NB4 (cell line): Measurements from ENCODE around the gene RAC3.

Experiments
- DNase-seq: peaks from one replicate; pipeline ENCODE4 v3.0.0; 2010; ENCODE audit warnings: low read depth
- H3K4me3 ChIP-seq: one replicate; pipeline ENCODE4 v1.5.1; 2011; ENCODE audit warnings: mild to moderate bottlenecking, low read depth, low read length, moderate library complexity
- CTCF ChIP-seq: IDR thresholded peaks from one replicate; pipeline ENCODE4 v1.5.1; 2012; ENCODE audit warnings: low read depth, low read length
- MAX ChIP-seq: IDR thresholded peaks from 2 replicates; pipeline ENCODE4 v1.6.1; 2011; ENCODE audit warnings: low read depth, low read length
- MYC ChIP-seq: IDR thresholded peaks from 2 replicates; pipeline ENCODE4 v1.6.1; 2011; ENCODE audit warnings: low read depth, low read length
- POLR2A ChIP-seq: IDR thresholded peaks from 2 replicates; pipeline ENCODE4 v1.6.1; 2011; ENCODE audit warnings: mild to moderate bottlenecking; ENCODE audit not compliant: insufficient read length; ENCODE audit errors: extremely low read depth

The RAC3 gene

GRCh38 chr17:82012640-82013295 is 18.7 kb upstream of the RAC3 start:
- no peak for DNase-seq
- H3K4me3 ChIP-seq = no peak overlapping the region
- no peak for TF ChIP-seq CTCF
- no peak for TF ChIP-seq MYC
- no peak for TF ChIP-seq POLR2A
- no peak for TF ChIP-seq MAX

- TF ChIP-seq CTCF (no peak), MAX (no peak), POLR2A (no peak), MYC (no peak)
- DNase-seq = no peak
- no peak overlapping the region for H3K4me3 ChIP-seq
Observed at GRCh38 chr17:82013341-82013740, 18.1 kb upstream of the RAC3 start.

GRCh38 chr17:82013772-82014321 is 17.6 kb upstream of the RAC3 start:
- TF ChIP-seq POLR2A (no peak), MAX (no peak), MYC (no peak), CTCF (no peak)
- DNase-seq = no peak
- no peak overlapping the region for H3K4me3 ChIP-seq

- TF ChIP-seq MAX = no peak
- no peak for TF ChIP-seq POLR2A
- no peak for DNase-seq
- no peak overlapping the region for H3K4me3 ChIP-seq
Observed at GRCh38 chr17:82014432-82014831, 17.0 kb upstream of the RAC3 start.

- no peak for DNase-seq
- no peak overlapping the region for H3K4me3 ChIP-seq
- TF ChIP-seq CTCF (no peak), MYC (no peak), POLR2A (no peak), MAX (no peak)
Observed at GRCh38 chr17:82014971-82015310, 16.5 kb upstream of the RAC3 start.

- TF ChIP-seq POLR2A = no peak
- no peak for TF ChIP-seq MYC
- TF ChIP-seq CTCF = no peak
- TF ChIP-seq MAX = no peak
- no peak for DNase-seq
- no peak overlapping the region for H3K4me3 ChIP-seq
Observed at GRCh38 chr17:82015311-82015971, 16.0 kb upstream of the RAC3 start.
